ENCODE data around the gene THSD4. TPM values are rescaled to one million over a fixed set of nuclear protein-coding genes. Genes with fewer than 3 reads are reported as not detected.
"Not testable (repeated sequence)": the region's sequence is repeated elsewhere in the genome, so short reads cannot be mapped to it uniquely, and the experiment has no call there.

Gene THSD4
- total RNA-seq, 1 donor: under 0.01 TPM

DNA sequence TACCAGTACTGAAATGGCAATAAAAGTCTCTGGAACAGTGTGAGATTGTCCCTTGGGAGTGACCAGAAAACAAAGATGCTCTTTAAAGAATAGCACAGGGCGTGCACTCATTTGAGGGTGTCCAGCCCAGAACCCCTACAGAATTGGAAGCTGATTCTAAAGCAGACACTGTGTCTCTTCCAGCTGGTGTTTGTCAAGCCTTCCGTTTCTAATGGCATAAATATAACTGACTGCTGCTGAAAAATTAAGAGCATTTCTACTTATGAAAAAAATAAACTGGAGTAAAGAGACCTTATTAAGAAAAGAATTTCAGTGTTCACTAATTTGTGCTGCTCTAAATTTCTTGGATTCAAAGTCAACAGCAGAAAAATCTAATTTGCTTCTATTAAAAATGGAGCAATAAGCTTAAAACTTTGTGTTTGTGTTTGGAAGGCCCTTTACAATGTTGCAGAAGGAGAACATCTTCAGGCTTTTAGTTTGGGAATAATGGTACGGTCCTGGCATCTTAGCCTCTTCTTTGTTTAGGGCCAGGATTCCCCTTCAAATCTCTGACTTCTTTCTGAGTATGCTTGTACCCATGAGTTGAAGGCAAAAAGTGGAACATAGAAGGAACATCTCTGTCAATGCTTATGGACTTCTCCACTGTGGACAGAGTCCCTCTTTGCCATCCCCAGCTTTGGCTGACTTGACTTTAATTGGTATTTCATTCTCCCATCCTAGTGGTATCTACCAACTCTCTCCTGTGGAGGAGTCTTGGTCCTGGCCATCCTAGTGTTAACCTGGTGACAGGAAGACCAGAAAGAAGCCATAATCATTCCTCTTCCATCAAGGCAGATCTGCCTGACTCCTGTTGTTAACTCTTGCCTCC is 65.9 kb downstream of the THSD4 start:
- no peak for DNase-seq (ENCODE audit: low read depth in 2 of 3, low spot score in 2 of 3)

GRCh38 chr15:71182522-71182921 is 67.3 kb downstream of the THSD4 start:
- DNase-seq (ENCODE audit: low read depth in 2 of 3, low spot score in 2 of 3): no peak

- DNase-seq (ENCODE audit: low read depth in 2 of 3, low spot score in 2 of 3): no peak
Observed at GRCh38 chr15:71183063-71183462, 67.8 kb downstream of the THSD4 start.

DNA sequence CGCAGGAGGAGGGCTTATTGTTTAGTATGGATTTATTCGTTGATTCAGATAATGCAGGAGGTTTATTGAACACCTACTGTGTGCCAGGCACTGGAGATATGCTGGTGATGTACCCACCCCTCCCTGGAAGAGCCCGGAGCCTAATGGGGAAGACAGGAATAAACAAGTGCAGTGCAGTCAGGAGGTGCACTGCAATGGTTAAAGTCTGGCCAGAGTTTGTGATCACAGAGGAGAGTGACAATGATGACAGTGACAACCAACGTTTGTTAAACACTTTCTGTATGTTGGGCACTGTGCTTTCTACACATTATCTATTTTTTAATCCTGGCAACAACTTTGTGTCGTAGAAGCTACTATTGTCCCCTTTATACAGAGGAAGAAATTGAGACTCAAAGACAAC is 70.4 kb downstream of the THSD4 start:
- DNase-seq (ENCODE audit: low read depth in 2 of 3, low spot score in 2 of 3): no peak

DNA sequence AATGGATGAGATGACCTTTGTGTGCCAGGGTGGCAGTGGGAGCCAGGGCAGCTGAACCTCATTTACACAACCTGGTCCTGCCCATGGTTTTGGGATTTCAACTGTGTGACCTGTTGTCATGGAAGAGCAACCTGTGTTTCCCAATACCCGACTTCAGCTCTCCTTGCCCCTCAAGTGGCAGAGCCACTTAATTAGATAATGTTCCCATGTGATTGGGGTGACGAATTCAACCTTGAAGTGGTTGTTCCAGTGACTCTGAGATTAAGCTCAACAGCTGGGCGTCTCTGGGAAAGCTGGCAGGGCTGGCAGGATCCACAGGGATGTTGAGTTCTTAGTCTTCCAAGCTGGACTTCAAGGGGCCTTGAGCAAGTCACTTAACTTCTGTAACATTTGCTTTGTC is 71.0 kb downstream of the THSD4 start:
- no peak for DNase-seq (ENCODE audit: low read depth in 2 of 3, low spot score in 2 of 3)

- no peak for DNase-seq (ENCODE audit: low read depth in 2 of 3, low spot score in 2 of 3)
Observed at GRCh38 chr15:71187078-71187477, 71.8 kb downstream of the THSD4 start.

GRCh38 chr15:71187526-71187925 is 72.3 kb downstream of the THSD4 start:
- DNase-seq (ENCODE audit: low read depth in 2 of 3, low spot score in 2 of 3): no peak

DNA sequence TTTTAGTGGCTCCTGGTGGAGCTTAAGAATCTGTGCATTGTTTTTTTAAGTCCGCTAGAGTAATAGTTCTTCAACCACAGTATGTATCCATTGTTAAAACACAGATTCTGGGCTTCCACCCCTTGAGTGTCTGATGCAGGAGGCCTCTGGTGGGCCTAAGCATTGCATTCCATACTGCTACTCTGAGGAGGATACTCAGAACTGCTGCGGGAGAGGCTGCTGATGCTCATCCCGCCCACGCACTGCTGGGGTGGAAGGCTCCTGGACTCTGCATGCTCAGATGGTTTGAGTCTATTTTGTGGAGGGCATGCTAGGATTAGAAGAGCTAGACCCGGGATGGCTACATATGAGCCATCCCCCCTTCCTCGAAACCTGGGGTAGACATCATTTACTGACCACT is 74.4 kb downstream of the THSD4 start:
- no peak for DNase-seq (ENCODE audit: low read depth in 2 of 3, low spot score in 2 of 3)

DNA sequence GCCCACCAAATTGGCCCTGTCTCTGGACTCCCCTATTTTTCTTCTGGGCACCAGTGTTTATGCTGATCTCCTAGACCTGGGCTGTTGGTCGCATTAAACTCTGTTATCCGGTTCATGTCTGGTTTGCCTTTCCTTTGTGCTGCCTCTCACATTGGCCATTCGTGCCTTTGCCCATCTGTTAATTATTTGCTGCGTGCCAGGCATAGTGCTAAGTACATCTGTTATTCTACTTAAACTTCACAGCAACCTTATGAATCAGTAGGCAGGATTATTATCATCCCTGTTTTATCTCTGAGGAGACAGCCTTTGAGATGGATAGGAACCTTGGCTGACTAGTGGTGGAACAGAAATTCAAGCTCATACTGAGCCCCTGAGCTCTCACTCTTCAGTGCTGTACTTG is 76.0 kb downstream of the THSD4 start:
- DNase-seq (ENCODE audit: low read depth in 2 of 3, low spot score in 2 of 3): no peak

- DNase-seq (ENCODE audit: low read depth in 2 of 3, low spot score in 2 of 3): no peak
Observed at GRCh38 chr15:71192816-71193215, 77.5 kb downstream of the THSD4 start.

DNA sequence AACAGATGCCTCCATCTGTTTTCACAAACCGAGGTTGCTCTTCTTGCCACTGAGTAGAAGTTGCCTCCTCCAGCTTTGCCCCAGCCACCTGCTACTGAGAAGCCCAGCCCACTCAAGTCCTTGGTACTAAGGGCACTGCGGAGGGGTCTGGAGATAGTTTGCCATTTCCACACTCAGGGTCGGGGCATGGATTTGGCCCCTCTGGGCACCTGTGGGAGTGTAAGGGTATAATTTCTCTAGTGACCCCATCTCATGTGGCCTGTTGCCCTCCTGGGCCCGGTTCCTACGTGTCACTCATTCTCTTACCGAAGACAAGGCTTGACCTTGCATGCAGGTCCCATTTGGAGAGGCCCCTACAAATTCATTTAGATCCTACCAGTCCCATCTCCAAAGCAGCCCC is 79.0 kb downstream of the THSD4 start:
- no peak for DNase-seq (ENCODE audit: low read depth in 2 of 3, low spot score in 2 of 3)

DNA sequence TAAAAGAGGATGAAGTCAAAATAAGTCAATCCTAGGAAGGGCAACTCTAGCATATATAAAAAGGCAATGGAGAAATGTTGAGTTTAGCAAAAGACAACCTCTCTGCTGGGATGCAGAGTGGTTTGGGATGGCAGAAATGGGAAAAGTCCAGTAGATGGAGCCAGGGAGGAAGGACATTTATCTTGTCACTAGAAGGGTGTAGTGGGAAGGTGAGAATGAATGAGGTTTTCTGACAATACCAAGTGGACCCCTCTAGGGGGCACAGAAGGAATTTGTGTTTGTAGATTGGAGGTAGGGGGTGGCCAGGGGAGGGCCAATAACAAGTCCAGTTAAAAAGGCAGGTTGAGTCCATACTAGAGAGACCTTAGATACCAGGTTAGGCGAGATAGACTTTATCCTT is 80.0 kb downstream of the THSD4 start:
- DNase-seq (ENCODE audit: low read depth in 2 of 3, low spot score in 2 of 3): no peak

DNA sequence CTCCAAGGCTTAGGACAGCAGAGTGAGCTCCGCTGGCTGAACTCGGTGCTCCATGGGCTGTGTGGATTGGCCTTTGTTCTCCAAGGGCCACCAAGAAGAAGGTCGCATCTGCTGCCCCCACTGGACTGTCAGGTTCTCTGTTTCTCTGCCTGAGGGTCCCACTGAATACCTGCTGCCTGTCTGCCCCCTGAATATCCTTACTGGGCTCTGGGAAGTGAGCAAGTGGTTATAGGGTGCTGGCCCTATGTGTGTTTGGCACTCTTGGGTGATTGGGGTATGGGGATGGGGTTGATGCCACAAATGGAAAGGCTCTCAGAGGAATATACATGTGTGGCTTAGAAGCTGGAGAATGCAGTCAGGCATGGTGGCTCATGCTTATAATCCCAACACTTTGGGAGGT is 82.3 kb downstream of the THSD4 start:
- DNase-seq (ENCODE audit: low read depth in 2 of 3, low spot score in 2 of 3): no peak

GRCh38 chr15:71198846-71199245 is 83.6 kb downstream of the THSD4 start:
- no peak for DNase-seq (ENCODE audit: low read depth in 2 of 3, low spot score in 2 of 3)

DNA sequence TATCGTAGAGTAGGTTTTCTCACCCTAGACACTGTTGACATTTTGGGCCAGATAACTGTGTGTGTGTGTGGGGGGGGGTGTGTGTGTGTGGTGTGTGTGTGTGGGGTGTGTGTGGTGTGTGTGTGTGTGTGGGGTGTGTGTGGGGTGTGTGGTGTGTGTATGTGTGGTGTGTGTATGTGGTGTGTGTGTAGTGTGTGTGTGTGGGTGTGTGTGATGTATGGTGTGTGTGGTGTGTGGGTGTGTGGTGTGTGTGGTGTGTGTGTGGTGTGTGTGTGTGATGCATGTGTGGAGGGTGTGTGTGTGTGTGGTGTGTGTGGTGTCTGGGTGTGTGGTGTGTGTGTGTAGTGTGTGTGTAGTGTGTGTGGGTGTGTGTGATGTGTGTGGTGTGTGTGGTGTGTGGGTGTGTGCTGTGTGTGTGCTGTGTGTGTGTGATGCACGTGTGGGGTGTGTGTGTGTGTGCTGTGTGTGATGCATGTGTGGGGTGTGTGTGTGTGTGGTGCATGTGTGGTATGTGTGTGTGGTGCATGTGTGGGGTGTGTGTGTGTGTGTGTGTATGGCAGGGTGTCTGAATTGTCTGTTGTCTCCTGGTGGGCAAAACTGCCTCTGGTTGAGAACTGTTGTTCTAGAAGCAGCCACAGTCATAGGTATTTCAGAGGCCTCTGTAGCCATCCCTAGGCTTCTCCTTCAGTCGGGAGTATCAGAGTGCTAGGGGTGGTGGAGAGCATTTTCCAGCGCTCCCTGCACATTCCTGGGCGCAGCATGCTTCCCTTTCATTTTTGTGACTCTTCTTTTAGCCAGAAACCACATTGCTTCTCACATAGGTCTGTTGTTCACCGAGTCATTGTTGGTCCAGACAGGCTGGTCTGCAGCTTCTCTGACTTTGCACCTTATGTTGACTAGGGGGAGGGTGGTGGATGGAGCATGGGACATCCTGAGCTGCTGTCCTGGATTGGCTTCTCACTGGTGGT is 84.4 kb downstream of the THSD4 start:
- no peak for DNase-seq (ENCODE audit: low read depth in 2 of 3, low spot score in 2 of 3)

GRCh38 chr15:71201477-71201876 is 86.2 kb downstream of the THSD4 start:
- DNase-seq (ENCODE audit: low read depth in 2 of 3, low spot score in 2 of 3): no peak

GRCh38 chr15:71202712-71203111 is 87.4 kb downstream of the THSD4 start:
- no peak for DNase-seq (ENCODE audit: low read depth in 2 of 3, low spot score in 2 of 3)

GRCh38 chr15:71203586-71204474 is 88.6 kb downstream of the THSD4 start:
- DNase-seq (ENCODE audit: low read depth in 2 of 3, low spot score in 2 of 3): no peak

- DNase-seq (ENCODE audit: low read depth in 2 of 3, low spot score in 2 of 3): no peak
Observed at GRCh38 chr15:71207141-71207540, 91.9 kb downstream of the THSD4 start.

GRCh38 chr15:71212146-71212545 is 96.9 kb downstream of the THSD4 start:
- no peak for DNase-seq (ENCODE audit: low read depth in 2 of 3, low spot score in 2 of 3)

GRCh38 chr15:71213943-71214342 is 98.7 kb downstream of the THSD4 start:
- DNase-seq (ENCODE audit: low read depth in 2 of 3, low spot score in 2 of 3): not testable (repeated sequence)

Data from hematopoietic multipotent progenitor cell (in vitro differentiated cells).